GM12872 (cell line): Measurements from ENCODE around the gene CDHR2.

Source experiments
- CTCF ChIP-seq: IDR thresholded peaks from 3 replicates; pipeline ENCODE4 v1.5.1; 2011; ENCODE audit warnings: low read depth, mild to moderate bottlenecking, low read length, moderate library complexity; ENCODE audit not compliant: insufficient read depth

CDHR2 gene

DNA sequence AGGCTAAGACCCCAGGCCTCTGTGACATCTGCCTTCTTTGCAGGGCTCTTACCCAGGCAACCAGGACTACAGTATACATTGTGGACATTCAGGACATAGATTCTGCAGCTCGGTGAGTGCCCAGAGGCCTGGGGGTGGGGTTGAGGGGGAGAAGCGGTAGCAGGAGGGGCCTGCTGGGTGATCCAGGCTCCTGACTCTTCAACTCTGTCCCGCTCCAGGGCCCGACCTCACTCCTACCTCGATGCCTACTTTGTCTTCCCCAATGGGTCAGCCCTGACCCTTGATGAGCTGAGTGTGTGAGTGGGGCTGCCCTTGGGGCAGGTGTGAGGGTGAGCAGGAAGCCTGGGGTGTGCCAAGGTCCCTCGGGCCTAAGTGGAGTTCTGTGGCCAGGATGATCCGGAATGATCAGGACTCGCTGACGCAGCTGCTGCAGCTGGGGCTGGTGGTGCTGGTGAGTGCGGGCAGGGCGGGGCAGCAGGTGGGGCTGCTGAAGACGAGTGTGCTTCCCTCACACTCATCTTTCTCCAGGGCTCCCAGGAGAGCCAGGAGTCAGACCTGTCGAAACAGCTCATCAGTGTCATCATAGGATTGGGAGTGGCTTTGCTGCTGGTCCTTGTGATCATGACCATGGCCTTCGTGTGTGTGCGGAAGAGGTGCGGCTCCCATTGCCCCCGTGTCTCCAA, 41.0 kb downstream of the CDHR2 start:
- no peak for TF ChIP-seq CTCF

DNA sequence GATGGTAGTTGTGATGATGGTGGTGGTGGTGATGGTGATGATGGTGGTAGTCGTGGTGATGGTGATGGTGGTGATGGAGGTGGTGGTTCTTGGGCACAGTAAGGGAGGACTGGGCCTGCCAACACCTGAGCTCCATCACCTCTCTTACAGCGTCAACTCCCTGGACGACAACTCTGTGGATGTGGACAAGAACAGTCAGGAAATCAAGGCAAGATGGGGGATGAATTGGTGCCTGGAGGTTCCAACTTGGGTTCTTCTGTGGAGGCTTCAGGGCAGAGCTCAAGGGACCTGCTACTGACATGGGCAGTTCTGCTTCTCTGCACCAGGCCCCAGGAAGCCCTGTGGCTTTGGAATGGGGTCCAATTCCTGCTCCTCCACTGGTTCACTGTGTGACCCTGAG, 43.4 kb downstream of the CDHR2 start:
- no peak for TF ChIP-seq CTCF

DNA sequence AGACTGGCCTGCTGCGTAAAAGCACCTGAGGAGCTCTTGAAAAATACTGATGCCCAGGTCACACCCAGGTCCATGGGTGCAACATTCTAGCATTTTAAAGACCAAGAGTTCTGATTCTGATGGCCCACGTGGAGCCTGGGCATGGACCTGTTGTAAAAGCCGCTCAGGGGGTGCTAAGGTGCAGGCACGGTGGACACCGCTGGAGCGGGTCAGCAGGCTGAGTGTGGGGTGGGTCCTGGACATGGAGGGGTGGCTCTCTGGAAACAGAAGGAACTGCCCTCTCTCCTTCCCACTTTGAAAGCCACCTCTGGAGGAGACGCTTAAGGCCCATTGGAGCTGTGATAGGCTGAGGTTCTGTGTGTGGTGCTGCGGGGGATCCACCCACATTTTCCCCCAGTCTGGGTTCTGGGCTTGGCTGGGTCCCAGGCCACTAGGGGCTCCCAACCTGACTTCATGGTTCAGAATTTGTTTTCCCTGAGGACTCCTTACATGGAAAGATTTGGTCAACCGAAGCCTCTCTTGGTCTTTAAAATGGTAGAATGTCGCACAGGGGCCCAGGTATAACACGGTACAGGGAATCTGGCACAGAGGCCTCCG, 44.2 kb downstream of the CDHR2 start:
- TF ChIP-seq CTCF = no peak; the same call in 2 of the 3 replicates

DNA sequence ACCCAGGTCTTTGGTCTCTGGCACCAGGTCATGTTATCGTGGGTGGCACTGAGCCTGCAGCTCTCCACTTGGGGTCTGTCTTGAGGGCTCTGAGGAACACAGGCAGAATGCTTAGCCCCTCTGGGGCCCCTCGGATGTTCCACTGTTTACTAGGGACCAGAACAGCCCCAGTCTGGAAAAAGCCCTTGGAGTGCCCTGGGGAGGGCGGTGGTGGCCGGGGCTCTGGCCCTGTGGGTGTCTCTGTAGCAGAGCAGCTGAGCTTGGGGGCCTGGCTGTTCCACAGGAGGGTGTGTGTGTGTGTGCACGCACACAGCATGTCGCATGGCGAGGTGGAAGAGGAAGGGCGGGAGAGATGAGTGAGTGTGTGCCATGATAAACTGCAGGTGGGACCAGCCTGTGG, 45.4 kb downstream of the CDHR2 start:
- TF ChIP-seq CTCF = no peak

- TF ChIP-seq CTCF = no peak
Observed at GRCh38 chr5:176595386-176595943, 46.3 kb downstream of the CDHR2 start.

DNA sequence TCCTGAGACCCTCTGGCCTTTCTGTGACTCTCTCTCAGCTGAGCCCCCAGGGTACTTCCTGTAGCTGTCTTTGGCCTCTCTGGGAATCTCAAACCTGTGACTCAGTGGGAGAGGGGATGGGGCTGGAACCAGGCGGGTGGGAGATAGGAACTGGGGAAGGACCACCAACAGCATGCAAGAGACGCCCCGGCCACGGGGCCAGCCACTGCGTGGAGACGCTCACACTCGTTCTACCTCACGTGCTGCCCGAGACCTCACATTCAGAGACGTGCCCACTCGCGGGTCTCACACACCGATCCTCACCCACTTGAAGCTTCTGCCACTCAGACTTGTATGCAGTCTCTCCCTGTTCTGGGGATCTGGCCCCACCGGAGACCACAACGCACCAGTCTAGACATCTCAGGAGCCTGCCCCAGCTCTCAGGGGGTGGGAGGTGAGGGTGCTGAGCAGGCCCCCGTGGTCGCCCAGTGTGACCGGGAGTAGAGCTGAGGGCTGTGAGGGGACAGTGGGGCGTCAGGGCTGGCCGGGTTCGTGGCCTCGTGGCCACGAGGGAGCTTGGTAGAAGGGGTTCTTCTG, 47.0 kb downstream of the CDHR2 start:
- TF ChIP-seq CTCF = no peak

GRCh38 chr5:176596689-176597416, 47.7 kb downstream of the CDHR2 start:
- peak; percentile 16; the same call in 1 of the 3 replicates for TF ChIP-seq CTCF
